AG09309 (cell line): ENCODE data around the gene PKM.
A peak's percentile ranks its signal among the peaks of the same experiment; 100 is the strongest.

ENCODE experiments used
- DNase-seq: peaks from one replicate; pipeline ENCODE4 v3.0.0-alpha.2; 2010; ENCODE audit warnings: low read depth
- H3K4me3 ChIP-seq: 2 replicates; pipeline ENCODE4 v1.5.1; 2011; ENCODE audit warnings: mild to moderate bottlenecking, low read depth, low read length, moderate library complexity; ENCODE audit not compliant: control insufficient read depth
- TF ChIP-seq, protein P1 (sequence below): IDR thresholded peaks from 2 replicates; pipeline ENCODE4 v1.5.1; 2011; ENCODE audit warnings: mild to moderate bottlenecking, low read depth, low read length, inconsistent platforms; ENCODE audit not compliant: insufficient read depth, control insufficient read depth; ENCODE audit errors: missing control alignments

The PKM gene

DNA sequence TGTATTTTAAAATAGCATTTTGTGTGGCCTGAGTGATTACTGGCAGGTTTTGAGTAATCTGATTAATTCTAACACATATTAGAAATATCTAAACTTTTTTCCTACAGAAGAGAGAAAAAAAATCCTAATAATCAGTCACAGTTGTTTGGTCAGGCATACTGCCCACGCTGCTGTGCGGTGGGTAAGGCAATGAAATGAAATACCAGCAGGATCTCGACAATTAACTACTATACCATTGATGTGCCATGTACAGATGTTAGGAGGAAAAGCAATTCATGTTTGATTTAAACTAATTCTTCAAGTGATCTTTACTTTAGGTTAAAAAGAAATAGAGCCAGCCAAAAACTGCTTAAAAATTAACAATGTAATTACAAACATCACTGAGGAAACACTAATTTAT, 38.6 kb downstream of the PKM start:
- DNase-seq = no peak
- TF ChIP-seq, protein P1, sequence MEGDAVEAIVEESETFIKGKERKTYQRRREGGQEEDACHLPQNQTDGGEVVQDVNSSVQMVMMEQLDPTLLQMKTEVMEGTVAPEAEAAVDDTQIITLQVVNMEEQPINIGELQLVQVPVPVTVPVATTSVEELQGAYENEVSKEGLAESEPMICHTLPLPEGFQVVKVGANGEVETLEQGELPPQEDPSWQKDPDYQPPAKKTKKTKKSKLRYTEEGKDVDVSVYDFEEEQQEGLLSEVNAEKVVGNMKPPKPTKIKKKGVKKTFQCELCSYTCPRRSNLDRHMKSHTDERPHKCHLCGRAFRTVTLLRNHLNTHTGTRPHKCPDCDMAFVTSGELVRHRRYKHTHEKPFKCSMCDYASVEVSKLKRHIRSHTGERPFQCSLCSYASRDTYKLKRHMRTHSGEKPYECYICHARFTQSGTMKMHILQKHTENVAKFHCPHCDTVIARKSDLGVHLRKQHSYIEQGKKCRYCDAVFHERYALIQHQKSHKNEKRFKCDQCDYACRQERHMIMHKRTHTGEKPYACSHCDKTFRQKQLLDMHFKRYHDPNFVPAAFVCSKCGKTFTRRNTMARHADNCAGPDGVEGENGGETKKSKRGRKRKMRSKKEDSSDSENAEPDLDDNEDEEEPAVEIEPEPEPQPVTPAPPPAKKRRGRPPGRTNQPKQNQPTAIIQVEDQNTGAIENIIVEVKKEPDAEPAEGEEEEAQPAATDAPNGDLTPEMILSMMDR = no peak

DNA sequence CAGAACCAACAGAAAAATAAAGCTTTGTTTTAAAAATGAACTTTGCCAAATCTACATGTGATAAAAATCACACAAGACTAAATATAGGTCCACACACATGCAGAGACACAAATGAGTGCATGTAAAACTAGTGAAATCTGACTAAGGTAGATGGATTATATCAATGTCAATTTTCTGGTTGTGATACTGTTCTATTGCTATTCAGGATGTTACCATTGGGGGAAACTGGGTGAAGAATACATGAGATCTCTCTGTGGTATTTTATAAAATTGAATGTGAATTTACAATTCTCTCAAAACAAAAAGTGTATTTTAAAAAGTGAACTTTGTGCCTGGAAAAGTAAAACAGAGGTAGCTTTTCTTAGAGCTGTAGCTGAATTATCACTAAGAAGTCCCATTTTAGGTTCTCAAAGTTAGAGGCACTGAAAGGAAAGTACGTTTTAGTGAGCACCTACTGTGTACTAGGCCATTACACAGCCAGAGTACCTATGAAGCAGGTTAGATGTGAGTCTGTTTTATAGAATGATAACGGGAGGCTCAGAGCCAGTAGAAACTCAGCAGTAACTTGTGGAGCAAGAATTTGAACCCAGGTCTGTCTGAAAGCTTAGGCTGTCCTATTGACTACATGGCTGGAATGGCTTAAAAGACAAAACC, 41.6 kb downstream of the PKM start:
- TF ChIP-seq, protein P1 = no peak
- no peak for DNase-seq
- H3K4me3 ChIP-seq = no peak overlapping the region

More for the DNA sequence above, 38.6 kb downstream of the PKM start:
- H3K4me3 ChIP-seq = no peak overlapping the region

DNA sequence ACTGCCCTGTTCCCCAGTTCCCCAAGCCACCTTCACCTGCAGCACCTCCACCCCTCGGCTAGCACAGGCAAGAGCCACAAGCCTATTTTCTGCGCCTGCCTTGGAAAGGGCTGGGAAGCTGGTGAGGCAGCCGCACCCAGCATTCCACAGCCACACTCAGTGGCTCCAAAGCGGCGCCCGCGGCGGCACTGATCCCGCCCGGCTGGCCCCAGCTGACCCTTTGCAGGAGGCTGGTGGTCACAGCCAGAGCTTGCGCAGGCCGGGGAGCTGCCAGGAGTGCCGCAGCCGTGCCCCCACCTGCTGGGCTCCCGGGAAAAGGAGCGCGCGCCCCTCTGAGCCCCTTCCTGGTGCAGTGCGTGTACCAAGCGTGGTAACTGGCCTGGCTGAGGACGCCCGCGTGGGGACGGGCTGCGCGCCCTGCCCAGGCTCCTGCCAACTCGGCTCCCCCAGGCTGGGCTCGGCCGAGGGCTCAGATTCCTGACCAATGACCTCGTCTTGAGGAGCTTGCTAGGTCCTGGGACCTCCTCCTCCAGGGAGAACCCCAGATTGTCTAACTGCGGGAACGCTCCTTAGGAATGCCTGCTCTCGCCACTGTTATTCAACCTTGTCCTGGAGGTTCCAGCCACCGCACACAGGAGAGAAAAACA, 46.7 kb downstream of the PKM start:
- TF ChIP-seq, protein P1 = no peak
- DNase-seq = no peak
- H3K4me3 ChIP-seq = peak overlapping the region; percentile 21

DNA sequence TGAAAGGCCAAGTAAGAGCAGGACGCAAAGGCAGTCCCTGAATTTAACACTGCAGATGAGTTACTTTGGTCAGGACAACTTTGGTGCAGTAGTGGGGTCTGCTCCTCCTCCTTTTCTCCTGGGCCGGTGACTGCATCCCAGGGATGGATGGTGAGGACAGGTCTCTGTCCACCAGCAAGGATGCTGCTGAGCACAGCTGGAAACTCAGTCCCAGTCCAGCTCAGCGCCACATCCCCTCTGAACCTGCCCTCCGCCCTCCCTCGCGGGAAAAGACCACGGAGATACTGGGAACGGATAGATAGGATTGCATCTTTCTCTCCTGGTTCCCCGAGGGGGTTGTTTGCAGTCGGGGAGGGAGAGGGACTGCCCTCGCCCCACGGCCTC, 47.2 kb downstream of the PKM start:
- H3K4me3 ChIP-seq = peak overlapping the region; percentile 21
- TF ChIP-seq, protein P1 = no peak
- DNase-seq = no peak

DNA sequence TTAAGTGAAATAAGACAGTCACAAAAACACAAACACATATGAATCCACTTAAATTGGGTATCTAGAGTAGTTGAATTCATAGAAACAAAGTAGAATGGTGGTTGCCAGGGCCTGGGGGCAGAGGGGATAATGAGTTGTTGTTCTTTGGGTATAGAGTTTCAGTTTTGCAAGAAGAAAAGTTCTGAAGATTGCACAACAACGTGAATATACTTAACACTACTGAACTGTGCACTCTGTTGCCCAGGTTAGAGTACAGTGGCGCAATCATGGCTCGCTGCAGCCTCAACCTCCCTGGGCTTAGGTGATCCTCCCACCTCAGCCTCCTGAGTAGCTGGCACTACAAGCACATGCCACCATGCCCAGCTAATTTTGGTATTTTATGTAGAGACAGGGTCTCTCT, 48.3 kb downstream of the PKM start:
- no peak for DNase-seq
- TF ChIP-seq, protein P1 = no peak
- H3K4me3 ChIP-seq = no peak overlapping the region

DNA sequence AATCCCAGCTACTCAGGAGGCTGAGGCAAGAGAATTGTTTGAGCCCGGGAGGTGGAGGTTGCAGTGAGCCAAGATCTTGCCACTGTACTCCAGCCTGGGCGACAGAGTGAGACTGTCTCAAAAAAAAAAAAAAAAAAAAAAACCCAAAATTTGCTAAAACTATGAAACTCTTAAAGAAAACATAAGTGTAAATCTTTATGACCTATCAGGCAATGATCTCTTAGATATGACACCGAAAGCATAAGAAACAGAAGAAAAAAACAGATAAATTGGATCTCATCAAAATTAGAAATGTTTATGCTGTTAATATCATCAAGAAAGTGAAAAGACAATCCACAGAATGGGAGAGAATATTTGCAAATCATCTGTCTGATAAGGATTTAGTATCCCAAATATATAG, 48.7 kb downstream of the PKM start:
- TF ChIP-seq, protein P1 = no peak
- no peak overlapping the region for H3K4me3 ChIP-seq
- DNase-seq = no peak
